Placental epithelial cell (primary cell): Measurements from ENCODE around the gene KCTD10. TPM values are rescaled to one million over a fixed set of nuclear protein-coding genes. Genes with fewer than 3 reads are reported as not detected.

Source experiments
- total RNA-seq: library from RNA; depleted of rRNA; stranded (reverse); fragments of >200 nt; gene quantifications from 2 replicates; pipeline ENCODE4 v1.2.3, GENCODE V29; 2012

Gene KCTD10
- total RNA-seq = 46.3 and 81.4 TPM in 2 replicates

GRCh38 chr12:109477185-109477962, at the start of gene KCTD10, which contains the start of gene UBE3B:
Gene KCTD10, minus strand, starts transcription at chr12:109477300. Its CDS starts 38 bp downstream, at chr12:109477262.
Gene UBE3B, plus strand, starts transcription at chr12:109477634. Its CDS starts 5,918 bp downstream, at chr12:109483552.

Other genes with a start within 250 kb of the KCTD10 start
- not detected in 2 replicates for gene FOXN4, start 168.0 kb downstream of the KCTD10 start, total RNA-seq
- gene MYO1H, start 129.4 kb downstream of the KCTD10 start, total RNA-seq = 0.76 and 1.2 TPM in 2 replicates
- 56.9 and 62.9 TPM in 2 replicates for gene UBE3B, start 334 bp upstream of the KCTD10 start, total RNA-seq
- 10.6 and 25.6 TPM in 2 replicates for gene MMAB, start 96.2 kb upstream of the KCTD10 start, total RNA-seq
- 7.9 and 32.0 TPM in 2 replicates for gene MVK, start 96.5 kb upstream of the KCTD10 start, total RNA-seq
- 0.22 and 0.39 TPM in 2 replicates for gene FAM222A, start 236.5 kb upstream of the KCTD10 start, total RNA-seq